ENCODE results near the gene ASB7. TPM values are rescaled to one million over a fixed set of nuclear protein-coding genes. Genes with fewer than 3 reads are reported as not detected.

The ASB7 gene
- total RNA-seq, 1 donor from 2014 or later = 18.3 TPM

- no peaks in the 10 kb centered on the region for H3K36me3 ChIP-seq
These were observed 33.0 kb upstream of the ASB7 start for GRCh38 chr15:100569391-100569790.

DNA sequence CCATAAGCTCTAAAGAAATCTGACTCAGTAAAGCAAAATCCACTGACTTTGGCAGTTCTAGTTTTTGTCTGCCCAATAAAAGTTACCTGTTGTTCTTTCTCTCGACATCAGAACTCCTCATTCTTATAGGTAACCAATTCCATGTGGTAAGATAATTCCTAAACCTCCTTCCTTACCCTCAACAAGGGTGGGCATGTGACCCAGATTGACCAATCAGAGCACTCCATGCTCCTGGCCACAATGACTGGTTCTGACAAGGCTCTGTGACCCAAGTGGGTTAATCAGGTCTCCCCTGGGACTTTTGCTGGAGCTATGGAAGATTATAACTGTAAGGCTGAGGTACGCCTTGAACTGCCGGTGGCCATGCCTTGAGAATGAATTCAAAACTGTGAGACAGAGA lies 32.1 kb upstream of the ASB7 start:
- Mint-ChIP-seq H3K4me1 (no peaks in the 10 kb centered on the region), H3K36me3 (peaks cover 3% of the 10 kb centered on the region), H3K9me3 (no peaks in the 10 kb centered on the region), H3K27ac (no peak overlapping the region), H3K27me3 (ENCODE audit: insufficient read depth, low read depth) (no peaks in the 10 kb centered on the region), H3K4me3 (no peak overlapping the region)
- DNase-seq (ENCODE audit: low spot score) = no peak
- H3K36me3 ChIP-seq = no peaks in the 10 kb centered on the region
- no peaks in the 10 kb centered on the region for H3K9me3 ChIP-seq (ENCODE audit: low read depth)
- TF ChIP-seq EZH2 (IDR thresholded peaks at IDR 0.05) = no peak
- TF ChIP-seq, protein P1, sequence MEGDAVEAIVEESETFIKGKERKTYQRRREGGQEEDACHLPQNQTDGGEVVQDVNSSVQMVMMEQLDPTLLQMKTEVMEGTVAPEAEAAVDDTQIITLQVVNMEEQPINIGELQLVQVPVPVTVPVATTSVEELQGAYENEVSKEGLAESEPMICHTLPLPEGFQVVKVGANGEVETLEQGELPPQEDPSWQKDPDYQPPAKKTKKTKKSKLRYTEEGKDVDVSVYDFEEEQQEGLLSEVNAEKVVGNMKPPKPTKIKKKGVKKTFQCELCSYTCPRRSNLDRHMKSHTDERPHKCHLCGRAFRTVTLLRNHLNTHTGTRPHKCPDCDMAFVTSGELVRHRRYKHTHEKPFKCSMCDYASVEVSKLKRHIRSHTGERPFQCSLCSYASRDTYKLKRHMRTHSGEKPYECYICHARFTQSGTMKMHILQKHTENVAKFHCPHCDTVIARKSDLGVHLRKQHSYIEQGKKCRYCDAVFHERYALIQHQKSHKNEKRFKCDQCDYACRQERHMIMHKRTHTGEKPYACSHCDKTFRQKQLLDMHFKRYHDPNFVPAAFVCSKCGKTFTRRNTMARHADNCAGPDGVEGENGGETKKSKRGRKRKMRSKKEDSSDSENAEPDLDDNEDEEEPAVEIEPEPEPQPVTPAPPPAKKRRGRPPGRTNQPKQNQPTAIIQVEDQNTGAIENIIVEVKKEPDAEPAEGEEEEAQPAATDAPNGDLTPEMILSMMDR (IDR thresholded peaks at IDR 0.05) = no peak
- no peak for TF ChIP-seq EZH2phosphoT487 (IDR thresholded peaks at IDR 0.05)
- no peak overlapping the region for H3K27ac ChIP-seq
- H3K4me1 ChIP-seq = no peaks in the 10 kb centered on the region
- H3K79me2 ChIP-seq (ENCODE audit: low read depth) = no peaks in the 10 kb centered on the region
- no peak overlapping the region for H2AFZ ChIP-seq (replicated peaks)
- no peaks in the 10 kb centered on the region for H3K27me3 ChIP-seq
- H3K9ac ChIP-seq = no peak overlapping the region
- no peaks in the 10 kb centered on the region for H4K20me1 ChIP-seq (ENCODE audit: low read depth)
- no peak overlapping the region for H3K4me2 ChIP-seq
- no peak overlapping the region for H3K4me3 ChIP-seq
- no peaks in the 10 kb centered on the region for H3F3A ChIP-seq (ENCODE audit: low read depth)

More at GRCh38 chr15:100569391-100569790, 33.0 kb upstream of the ASB7 start:
- no peaks in the 10 kb centered on the region for H4K20me1 ChIP-seq (ENCODE audit: low read depth)
- H3K9me3 ChIP-seq (ENCODE audit: low read depth) = no peaks in the 10 kb centered on the region
- no peaks in the 10 kb centered on the region for H3K79me2 ChIP-seq (ENCODE audit: low read depth)
- Mint-ChIP-seq H3K27me3 (ENCODE audit: insufficient read depth, low read depth) (no peaks in the 10 kb centered on the region), H3K4me3 (no peak overlapping the region), H3K4me1 (no peaks in the 10 kb centered on the region), H3K36me3 (peaks cover 3% of the 10 kb centered on the region), H3K27ac (peak overlapping the region; percentile 40), H3K9me3 (no peaks in the 10 kb centered on the region)
- TF ChIP-seq EZH2phosphoT487 (IDR thresholded peaks at IDR 0.05) = no peak
- TF ChIP-seq, protein P1 (IDR thresholded peaks at IDR 0.05) = no peak
- TF ChIP-seq EZH2 (IDR thresholded peaks at IDR 0.05) = no peak
- H3K27me3 ChIP-seq = no peaks in the 10 kb centered on the region
- H3K4me3 ChIP-seq = no peak overlapping the region
- no peak overlapping the region for H3K27ac ChIP-seq
- DNase-seq (ENCODE audit: low spot score) = no peak
- H3K4me1 ChIP-seq = no peaks in the 10 kb centered on the region
- H3K4me2 ChIP-seq = no peak overlapping the region
- no peak overlapping the region for H3K9ac ChIP-seq
- no peaks in the 10 kb centered on the region for H3F3A ChIP-seq (ENCODE audit: low read depth)
- no peak overlapping the region for H2AFZ ChIP-seq (replicated peaks)

DNA sequence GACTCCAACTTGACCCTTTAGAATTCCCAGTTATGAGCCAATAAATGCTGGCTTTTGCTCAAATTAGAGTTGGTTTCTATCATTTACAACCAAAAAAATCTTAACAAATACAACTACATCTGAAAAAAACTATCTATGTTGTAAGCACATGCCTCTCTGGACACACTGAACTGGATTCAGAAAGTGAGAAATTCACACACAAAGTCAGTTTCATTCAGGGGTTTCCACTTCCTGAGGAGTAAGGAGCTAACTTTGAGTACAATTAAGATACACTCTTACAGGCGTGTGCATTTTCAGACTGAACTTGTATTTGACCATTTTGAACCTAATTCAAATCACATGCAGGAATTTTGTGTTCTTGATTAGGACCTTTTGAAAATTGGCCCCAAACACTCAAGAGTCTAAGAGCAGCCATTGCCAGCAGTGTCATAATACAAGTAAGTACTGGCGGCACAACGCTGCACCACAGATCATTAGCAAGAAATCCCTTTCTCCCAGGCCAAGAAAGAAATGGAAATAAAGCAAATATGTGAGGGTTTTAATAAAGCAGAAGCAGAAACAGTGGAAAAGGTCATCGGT lies 31.6 kb upstream of the ASB7 start:
- no peaks in the 10 kb centered on the region for H3K27me3 Mint-ChIP-seq (ENCODE audit: insufficient read depth, low read depth)
- H3K27ac Mint-ChIP-seq = no peak overlapping the region
- Histone ChIP-seq H4K20me1 (ENCODE audit: low read depth) (no peaks in the 10 kb centered on the region), H3F3A (ENCODE audit: low read depth) (no peaks in the 10 kb centered on the region), H3K9me3 (ENCODE audit: low read depth) (no peaks in the 10 kb centered on the region), H3K4me1 (no peaks in the 10 kb centered on the region), H3K9ac (no peak overlapping the region), H3K4me3 (no peak overlapping the region), H3K4me2 (no peak overlapping the region), H3K27me3 (no peaks in the 10 kb centered on the region), H3K79me2 (ENCODE audit: low read depth) (no peaks in the 10 kb centered on the region), H2AFZ (replicated peaks) (no peak overlapping the region), H3K27ac (no peak overlapping the region), H3K36me3 (no peaks in the 10 kb centered on the region)
- H3K36me3 Mint-ChIP-seq = peaks cover 3% of the 10 kb centered on the region
- TF ChIP-seq, protein P1 (IDR thresholded peaks at IDR 0.05) = no peak
- no peak for TF ChIP-seq EZH2phosphoT487 (IDR thresholded peaks at IDR 0.05)
- no peak for TF ChIP-seq EZH2 (IDR thresholded peaks at IDR 0.05)
- no peaks in the 10 kb centered on the region for H3K9me3 Mint-ChIP-seq
- H3K4me3 Mint-ChIP-seq = no peak overlapping the region
- DNase-seq (ENCODE audit: low spot score) = no peak
- H3K4me1 Mint-ChIP-seq = no peaks in the 10 kb centered on the region
